HL-60 (cell line): ENCODE measurements around the gene RIC3.

Source experiments
- DNase-seq, 2 experiments: peaks; one replicate each; pipeline ENCODE4 v3.0.0-alpha.2; 2010 to 2020; ENCODE audit warnings: low read depth in 1 of 2, low spot score in 1 of 2
- H3K27ac ChIP-seq: fragments of 250-450 bp; sonication (Bioruptor Pico); replicated peaks from 2 replicates; pipeline ENCODE4 v1.5.1; 2020; ENCODE audit warnings: mild to moderate bottlenecking, moderate library complexity
- H3K27me3 ChIP-seq: fragments of 250-450 bp; sonication (Bioruptor Pico); 2 replicates; pipeline ENCODE4 v1.5.1; 2021; ENCODE audit warnings: mild to moderate bottlenecking, moderate library complexity; ENCODE audit not compliant: insufficient read depth, poor library complexity, severe bottlenecking
- H3K4me3 ChIP-seq: replicated peaks from 2 replicates; pipeline ENCODE4 v1.5.1; 2011; ENCODE audit warnings: mild to moderate bottlenecking, control low read depth, low read length; ENCODE audit not compliant: insufficient read depth
- CTCF ChIP-seq: IDR thresholded peaks from one replicate; pipeline ENCODE4 v1.5.1; 2011; ENCODE audit warnings: low read length, control low read depth, inconsistent platforms; ENCODE audit not compliant: insufficient read depth
- GABPA ChIP-seq: IDR thresholded peaks from 2 replicates; pipeline ENCODE4 v1.6.1; 2012; ENCODE audit warnings: low read depth
- POLR2AphosphoS5 ChIP-seq: IDR thresholded peaks from 2 replicates; pipeline ENCODE4 v1.6.1; 2012; ENCODE audit warnings: low read depth
- REST ChIP-seq: IDR thresholded peaks from 2 replicates; pipeline ENCODE4 v1.6.1; 2012; ENCODE audit warnings: low read depth; ENCODE audit not compliant: insufficient replicate concordance
- SPI1 ChIP-seq: IDR thresholded peaks from 2 replicates; pipeline ENCODE4 v1.6.1; 2012; ENCODE audit warnings: low read depth, mild to moderate bottlenecking, borderline replicate concordance

Gene RIC3

GRCh38 chr11:8059030-8059429, 109.8 kb downstream of the RIC3 start:
- DNase-seq, result no peak
- Histone ChIP-seq H3K27me3 (no peaks in the 10 kb centered on the region), H3K27ac (no peak overlapping the region), H3K4me3 (no peak overlapping the region)
- TF ChIP-seq GABPA (no peak), REST (no peak), CTCF (no peak)

GRCh38 chr11:8058216-8058615, 110.6 kb downstream of the RIC3 start:
- TF ChIP-seq GABPA (no peak), POLR2AphosphoS5 (no peak), SPI1 (no peak), REST (no peak), CTCF (no peak)
- no peak overlapping the region for H3K4me3 ChIP-seq

GRCh38 chr11:8056810-8057463, 111.9 kb downstream of the RIC3 start:
- DNase-seq, result no peak
- TF ChIP-seq CTCF (no peak), SPI1 (no peak), POLR2AphosphoS5 (no peak)
- H3K27me3 ChIP-seq, result peaks cover 2% of the 10 kb centered on the region
- H3K27ac ChIP-seq, result no peak overlapping the region
- no peak overlapping the region for H3K4me3 ChIP-seq

More at GRCh38 chr11:8058216-8058615, 110.6 kb downstream of the RIC3 start:
- no peak for DNase-seq
- Histone ChIP-seq H3K27ac (no peak overlapping the region), H3K27me3 (no peaks in the 10 kb centered on the region)
